Karpas-422 (cell line): Measurements from ENCODE around the gene PSMD6. TPM values are rescaled to one million over a fixed set of nuclear protein-coding genes. Genes with fewer than 3 reads are reported as not detected.

Source experiments
- DNase-seq: peaks from one replicate; pipeline ENCODE4 v3.0.0-alpha.2; 2015
- H2AFZ ChIP-seq: fragments of 200-600 bp; sonication (generic); 2 replicates; pipeline ENCODE4 v1.6.1; 2014; ENCODE audit warnings: antibody characterized with exemption, low read length, mixed read lengths
- H3K27ac ChIP-seq: fragments of 200-600 bp; sonication (generic); 2 replicates; pipeline ENCODE4 v1.5.1; 2014; ENCODE audit warnings: mild to moderate bottlenecking, low read length, moderate library complexity
- H3K27me3 ChIP-seq: fragments of 200-600 bp; sonication (generic); 2 replicates; pipeline ENCODE4 v1.6.1; 2014; ENCODE audit warnings: low read length, mixed read lengths
- H3K36me3 ChIP-seq: fragments of 200-600 bp; sonication (generic); 2 replicates; pipeline ENCODE4 v1.6.1; 2014; ENCODE audit warnings: low read length, mixed read lengths; ENCODE audit not compliant: insufficient read depth
- H3K4me1 ChIP-seq: fragments of 200-600 bp; sonication (generic); 2 replicates; pipeline ENCODE4 v1.6.1; 2014; ENCODE audit warnings: mild to moderate bottlenecking, low read length, mixed read lengths
- H3K4me2 ChIP-seq: fragments of 200-600 bp; sonication (generic); 2 replicates; pipeline ENCODE4 v1.6.1; 2014; ENCODE audit warnings: low read length, low read depth, mild to moderate bottlenecking; ENCODE audit not compliant: poor library complexity, severe bottlenecking
- H3K4me3 ChIP-seq: fragments of 200-600 bp; sonication (generic); 2 replicates; pipeline ENCODE4 v1.5.1; 2014; ENCODE audit warnings: mild to moderate bottlenecking, antibody characterized with exemption, low read length, mixed read lengths
- H3K79me2 ChIP-seq: fragments of 200-600 bp; sonication (generic); 2 replicates; pipeline ENCODE4 v1.6.1; 2014; ENCODE audit warnings: mild to moderate bottlenecking, low read length, mixed read lengths
- H3K9ac ChIP-seq: fragments of 200-600 bp; sonication (generic); 2 replicates; pipeline ENCODE4 v1.6.0; 2014; ENCODE audit warnings: low read length
- H3K9me2 ChIP-seq: fragments of 200-600 bp; sonication (generic), shearing (Covaris generic); replicated peaks from 2 replicates; pipeline ENCODE4 v1.6.0; 2014; ENCODE audit warnings: mild to moderate bottlenecking, low read length, moderate library complexity; ENCODE audit not compliant: insufficient read depth
- H3K9me3 ChIP-seq: fragments of 300-700, 200-600 bp; sonication (generic); 2 replicates; pipeline ENCODE4 v1.6.1; 2014; ENCODE audit warnings: low read length, mixed read lengths
- H4K20me1 ChIP-seq: fragments of 200-600 bp; sonication (generic); 2 replicates; pipeline ENCODE4 v1.6.1; 2014; ENCODE audit warnings: mild to moderate bottlenecking, antibody characterized with exemption, low read length, low read depth; ENCODE audit not compliant: insufficient read depth
- total RNA-seq: library from RNA; depleted of rRNA; stranded (reverse); fragments of >200 nt; shearing (Covaris generic); gene quantifications from 2 replicates; pipeline ENCODE4 v1.2.3, GENCODE V29; 2014; ENCODE audit warnings: low replicate concordance

PSMD6 gene
- total RNA-seq, 1 experiment from 2014 or later: 95.6 TPM

DNA sequence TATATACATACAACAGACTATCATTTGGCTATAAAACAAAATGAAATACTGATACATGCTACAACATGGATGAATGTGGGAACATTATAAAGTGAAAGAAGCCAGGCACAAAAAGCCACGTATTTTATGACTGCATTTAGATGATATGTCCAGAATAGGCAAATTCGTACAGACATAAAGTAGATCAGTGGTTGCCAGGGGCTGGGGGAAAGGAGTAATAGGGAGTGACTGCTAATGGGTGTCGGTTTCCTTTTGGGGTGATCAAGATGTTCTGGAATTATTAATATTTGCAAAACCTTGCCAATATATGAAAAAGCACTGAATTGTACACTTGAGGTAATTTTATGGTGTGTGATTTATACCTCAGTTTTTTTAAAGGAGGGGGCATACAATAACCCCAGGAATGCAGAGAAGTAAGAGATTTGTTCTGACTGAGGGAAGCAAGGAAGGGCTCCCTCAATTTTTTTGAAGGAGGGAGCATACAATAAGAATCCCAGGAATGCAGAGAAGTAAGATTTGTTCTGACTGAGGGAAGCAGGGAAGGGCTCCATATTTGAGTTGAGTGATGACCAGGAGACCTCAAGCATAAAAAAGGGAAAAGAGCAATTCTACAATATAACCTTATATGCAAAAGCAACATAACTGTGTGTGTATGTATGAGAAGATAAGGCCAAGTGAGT lies 6.2 kb downstream of the PSMD6 start:
- Histone ChIP-seq H3K9me3 (no peaks in the 10 kb centered on the region), H3K9ac (no peak overlapping the region), H3K4me2 (no peak overlapping the region), H3K27ac (no peak overlapping the region), H2AFZ (no peak overlapping the region), H3K79me2 (peaks cover 71% of the 10 kb centered on the region), H3K4me3 (no peak overlapping the region), H3K9me2 (no peaks in the 10 kb centered on the region), H3K4me1 (peaks cover 15% of the 10 kb centered on the region), H3K36me3 (peaks cover 78% of the 10 kb centered on the region), H3K27me3 (no peaks in the 10 kb centered on the region), H4K20me1 (peaks cover under 1% of the 10 kb centered on the region)
- DNase-seq: no peak

DNA sequence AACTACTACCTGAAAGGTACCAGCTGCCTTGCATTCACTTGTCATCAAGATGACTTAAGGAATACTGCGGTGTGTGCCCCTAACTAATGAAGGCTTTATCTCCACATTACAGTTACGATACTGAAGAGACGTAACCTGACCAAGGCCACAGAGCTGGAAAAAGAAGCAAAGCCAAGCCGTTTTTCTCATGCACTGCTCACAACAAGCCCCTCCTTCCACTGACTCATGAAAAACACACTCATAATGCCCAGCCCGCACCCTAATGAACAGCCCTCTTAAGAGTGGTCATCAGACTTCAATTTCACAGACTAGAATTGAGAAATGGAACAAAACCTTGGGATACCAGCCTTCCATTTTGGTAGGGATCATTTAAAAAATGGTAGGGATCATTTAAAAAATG lies 11.6 kb downstream of the PSMD6 start:
- Histone ChIP-seq H2AFZ (no peak overlapping the region), H3K79me2 (peaks cover 61% of the 10 kb centered on the region), H3K9me2 (no peaks in the 10 kb centered on the region), H3K4me2 (no peak overlapping the region), H3K9me3 (no peaks in the 10 kb centered on the region), H4K20me1 (peaks cover 8% of the 10 kb centered on the region; the same call in 1 of the 2 replicates), H3K4me3 (no peak overlapping the region), H3K27me3 (no peaks in the 10 kb centered on the region), H3K4me1 (no peaks in the 10 kb centered on the region), H3K36me3 (peaks cover 96% of the 10 kb centered on the region), H3K27ac (no peak overlapping the region), H3K9ac (no peak overlapping the region)
- DNase-seq: no peak

DNA sequence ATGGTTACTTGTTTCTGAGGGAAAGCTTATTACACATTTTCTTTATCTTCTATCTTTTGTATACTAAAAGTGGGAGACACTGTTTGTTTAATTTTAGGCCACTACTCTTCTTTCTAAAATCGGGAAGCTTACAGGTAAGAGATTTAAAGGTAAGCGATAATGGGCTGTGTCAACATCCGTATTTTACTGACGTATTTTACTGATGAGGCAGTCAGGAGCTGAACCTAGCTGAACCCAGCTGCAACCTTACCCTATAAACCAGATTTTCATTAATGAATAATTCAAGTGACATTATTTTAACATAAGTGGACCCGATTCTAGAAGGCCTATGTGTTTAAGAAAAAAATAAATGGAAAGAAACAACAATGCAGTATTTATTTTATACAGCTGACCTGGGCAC lies 13.1 kb downstream of the PSMD6 start:
- H3K9ac ChIP-seq: no peak overlapping the region
- H3K79me2 ChIP-seq: peaks cover 54% of the 10 kb centered on the region
- H3K4me1 ChIP-seq: no peaks in the 10 kb centered on the region
- no peak overlapping the region for H2AFZ ChIP-seq
- no peak overlapping the region for H3K4me3 ChIP-seq
- peaks cover 99% of the 10 kb centered on the region for H3K36me3 ChIP-seq
- H3K27ac ChIP-seq: no peak overlapping the region
- no peak overlapping the region for H3K4me2 ChIP-seq
- H3K9me3 ChIP-seq: no peaks in the 10 kb centered on the region
- no peaks in the 10 kb centered on the region for H3K27me3 ChIP-seq
- no peaks in the 10 kb centered on the region for H3K9me2 ChIP-seq
- H4K20me1 ChIP-seq: peaks cover 8% of the 10 kb centered on the region; the same call in 1 of the 2 replicates
- DNase-seq: no peak

DNA sequence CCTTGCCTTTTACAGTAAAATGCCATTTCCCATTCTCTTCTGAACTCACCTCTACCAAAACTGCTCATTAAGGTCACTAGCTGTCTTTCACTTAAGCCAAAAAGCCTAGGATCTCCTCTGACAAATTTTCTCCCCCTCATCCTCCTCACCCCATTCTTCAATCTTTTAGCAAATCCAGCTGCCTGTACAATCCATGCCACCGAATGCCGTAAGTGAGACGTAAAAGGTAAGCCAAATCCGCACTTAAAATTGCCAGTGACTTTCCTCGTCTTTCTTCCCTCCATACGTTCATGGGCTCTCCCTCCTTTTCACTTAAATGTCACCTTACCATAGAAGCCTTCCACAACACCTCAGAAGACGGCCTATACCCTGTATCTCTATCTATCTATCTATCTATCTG lies 13.8 kb downstream of the PSMD6 start:
- Histone ChIP-seq H3K79me2 (peaks cover 48% of the 10 kb centered on the region), H3K4me1 (no peaks in the 10 kb centered on the region), H3K9me2 (no peaks in the 10 kb centered on the region), H3K4me2 (no peak overlapping the region), H4K20me1 (peaks cover 8% of the 10 kb centered on the region; the same call in 1 of the 2 replicates), H3K9ac (no peak overlapping the region), H2AFZ (no peak overlapping the region), H3K4me3 (no peak overlapping the region), H3K27me3 (no peaks in the 10 kb centered on the region), H3K9me3 (no peaks in the 10 kb centered on the region), H3K27ac (no peak overlapping the region), H3K36me3 (peaks cover 97% of the 10 kb centered on the region)
- DNase-seq: no peak

DNA sequence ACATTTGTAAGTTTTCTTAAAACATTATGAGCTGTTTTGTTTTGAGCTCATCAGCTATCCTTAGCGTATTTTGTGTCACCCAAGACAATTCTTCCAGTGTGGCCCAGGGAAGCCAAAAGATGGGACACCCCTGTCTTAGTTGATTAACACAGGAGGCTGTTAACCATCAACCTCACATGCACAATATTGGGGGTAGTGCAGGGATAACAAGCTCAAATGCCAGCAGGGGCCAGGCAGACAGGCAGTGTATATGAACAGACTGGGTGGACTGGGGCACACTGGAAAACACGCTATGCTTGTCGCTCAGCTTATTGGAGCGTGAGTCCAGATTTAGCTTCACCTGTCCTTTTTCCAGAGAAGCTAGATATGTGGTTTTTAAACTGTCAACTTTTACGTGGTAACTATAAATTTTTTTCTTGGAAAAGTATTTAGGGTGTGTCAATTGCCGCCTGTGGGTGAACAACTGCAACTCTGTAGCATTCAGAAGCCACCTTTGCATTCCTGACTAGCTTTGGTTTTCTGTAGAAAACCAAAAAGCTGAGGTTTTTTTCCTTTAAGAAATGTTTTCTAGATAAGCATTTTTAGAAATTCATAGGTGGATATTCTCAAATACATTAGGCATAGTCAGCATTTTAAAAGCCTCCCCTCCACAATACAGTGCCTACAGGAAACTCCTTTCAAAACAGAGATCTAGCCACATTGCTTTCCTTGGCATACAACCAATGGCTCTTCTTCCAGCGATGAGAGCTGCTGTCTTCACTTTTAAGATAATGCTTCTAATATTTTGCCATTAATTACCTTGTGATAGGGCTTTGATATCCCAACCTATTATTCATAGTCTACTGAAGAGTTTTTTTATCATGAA lies 14.6 kb downstream of the PSMD6 start:
- DNase-seq: no peak
- no peak overlapping the region for H3K4me3 ChIP-seq
- no peaks in the 10 kb centered on the region for H3K4me1 ChIP-seq
- no peak overlapping the region for H3K9ac ChIP-seq
- H3K4me2 ChIP-seq: no peak overlapping the region
- H3K27ac ChIP-seq: no peak overlapping the region
- no peaks in the 10 kb centered on the region for H3K9me3 ChIP-seq
- peaks cover 97% of the 10 kb centered on the region for H3K36me3 ChIP-seq
- no peak overlapping the region for H2AFZ ChIP-seq
- 0 out of 2 replicates have a peak, but pooled peaks cover 8% of the 10 kb centered on the region for H4K20me1 ChIP-seq
- H3K79me2 ChIP-seq: peaks cover 42% of the 10 kb centered on the region
- no peaks in the 10 kb centered on the region for H3K9me2 ChIP-seq
- no peaks in the 10 kb centered on the region for H3K27me3 ChIP-seq

DNA sequence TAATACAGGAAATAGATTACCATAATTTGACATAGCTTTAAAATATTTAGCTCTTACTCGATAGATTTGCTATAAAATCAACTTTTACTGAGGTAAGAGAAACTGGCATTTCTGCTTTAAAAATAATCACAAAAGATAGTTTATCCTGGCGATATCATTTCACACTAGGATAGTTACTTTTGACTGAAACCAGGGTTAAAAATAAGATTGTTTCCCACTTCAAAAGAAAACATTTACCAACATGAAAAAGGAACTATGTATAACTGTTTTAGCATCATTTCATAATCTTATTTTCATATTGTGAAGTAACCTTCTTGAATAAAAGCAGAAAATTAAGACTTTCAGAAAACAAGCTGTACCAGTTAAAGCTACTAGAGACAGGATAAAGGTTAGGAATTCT lies 15.3 kb downstream of the PSMD6 start:
- Histone ChIP-seq H3K4me3 (no peak overlapping the region), H3K36me3 (peaks cover 94% of the 10 kb centered on the region), H3K4me1 (no peaks in the 10 kb centered on the region), H3K79me2 (peaks cover 36% of the 10 kb centered on the region), H3K4me2 (no peak overlapping the region), H3K9me3 (no peaks in the 10 kb centered on the region), H4K20me1 (0 out of 2 replicates have a peak, but pooled peaks cover 8% of the 10 kb centered on the region), H2AFZ (no peak overlapping the region), H3K27ac (no peak overlapping the region), H3K9me2 (no peaks in the 10 kb centered on the region), H3K9ac (no peak overlapping the region), H3K27me3 (no peaks in the 10 kb centered on the region)
- no peak for DNase-seq

DNA sequence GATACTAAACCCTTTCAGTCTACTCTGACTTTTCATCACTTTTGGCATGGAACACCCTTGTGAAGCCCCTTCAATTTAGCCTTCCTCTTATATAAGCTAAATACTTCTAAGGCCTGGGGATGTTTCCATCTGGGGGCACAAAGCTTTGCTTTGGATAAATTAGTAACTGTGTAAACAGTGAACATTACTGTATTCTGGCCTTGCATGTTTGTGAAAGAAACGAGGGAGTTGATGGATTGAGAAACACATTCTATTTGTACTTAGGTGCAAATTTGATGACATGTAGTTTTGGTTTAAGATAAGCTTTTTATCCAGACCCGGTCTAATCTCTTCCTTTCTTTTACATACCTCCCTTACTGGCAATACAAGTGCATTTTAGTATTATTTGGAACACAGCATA lies 19.7 kb downstream of the PSMD6 start:
- H3K4me1 ChIP-seq: no peaks in the 10 kb centered on the region
- H3K9ac ChIP-seq: no peak overlapping the region
- no peaks in the 10 kb centered on the region for H3K27me3 ChIP-seq
- DNase-seq: no peak
- peaks cover 26% of the 10 kb centered on the region for H3K79me2 ChIP-seq
- H3K9me2 ChIP-seq: no peaks in the 10 kb centered on the region
- H3K4me2 ChIP-seq: no peak overlapping the region
- H3K4me3 ChIP-seq: no peak overlapping the region
- no peak overlapping the region for H3K27ac ChIP-seq
- no peak overlapping the region for H2AFZ ChIP-seq
- H4K20me1 ChIP-seq: no peaks in the 10 kb centered on the region
- H3K36me3 ChIP-seq: peaks cover 82% of the 10 kb centered on the region
- H3K9me3 ChIP-seq: no peaks in the 10 kb centered on the region

DNA sequence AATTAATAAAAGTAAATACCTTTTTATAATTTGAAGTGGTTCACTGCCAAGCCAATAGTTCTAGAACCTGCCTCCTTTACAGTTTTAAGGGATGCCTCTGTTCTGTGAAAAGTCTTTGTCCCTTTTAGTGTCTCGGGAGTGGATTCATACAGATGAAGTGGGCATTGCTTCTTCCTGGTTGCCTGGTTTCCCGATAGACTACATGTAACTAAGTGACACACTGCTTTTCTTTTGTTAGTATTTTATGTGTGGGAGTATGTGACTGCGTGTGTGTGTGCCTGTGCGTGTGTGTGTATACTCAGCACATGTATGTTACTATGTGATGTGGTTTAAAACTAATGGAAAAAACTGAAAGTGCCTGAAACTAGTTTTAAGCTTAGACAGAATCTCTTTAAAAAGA lies 21.1 kb downstream of the PSMD6 start:
- H3K4me1 ChIP-seq: no peaks in the 10 kb centered on the region
- no peak overlapping the region for H2AFZ ChIP-seq
- H3K36me3 ChIP-seq: peaks cover 79% of the 10 kb centered on the region
- no peak overlapping the region for H3K4me3 ChIP-seq
- no peaks in the 10 kb centered on the region for H3K9me3 ChIP-seq
- peaks cover 22% of the 10 kb centered on the region for H3K79me2 ChIP-seq
- no peak overlapping the region for H3K9ac ChIP-seq
- no peak overlapping the region for H3K4me2 ChIP-seq
- DNase-seq: no peak
- no peaks in the 10 kb centered on the region for H3K9me2 ChIP-seq
- H3K27me3 ChIP-seq: no peaks in the 10 kb centered on the region
- H4K20me1 ChIP-seq: no peaks in the 10 kb centered on the region
- no peak overlapping the region for H3K27ac ChIP-seq
